Heart left ventricle (tissue), 13 donors: ENCODE results near the gene SH2D3C.

Experiments used
- CTCF ChIP-seq, 12 donors: fragments of 200-600 bp; sonication (generic) in 4 of 12; IDR thresholded peaks; one replicate each; pipeline versions ENCODE4 v1.5.0 to v1.8.0; 2018 to 2022; ENCODE audit warnings: antibody characterized with exemption in 12 of 12, mild to moderate bottlenecking in 5 of 12
- POLR2A ChIP-seq, 2 donors: fragments of 450-650 bp; IDR thresholded peaks; one replicate each; pipeline ENCODE4 v1.6.1; 2017; ENCODE audit warnings: antibody characterized with exemption in 2 of 2, mild to moderate bottlenecking in 2 of 2, moderate library complexity in 2 of 2
- donor health status: ischemic (EF 13 %, LVEDD 7.1; RV severe dilation, severe dysfunction).
- donor health status: DM: no; HTN: yes; CAD: no.
- donor health status: DM: no; HTN: no; CAD: no.
- donor health status: ischemic (EF 25% LVEDD 6.9; RV normal size, moderate dysfunction).
- donor health status: ischemic (EF 25% LVEDD 5.7; RV mildly dilated, moderate dysfunction).
- donor health status: ischemic (EF 35%, LVEDD 5.7; RV mildly dilated, moderate dysfunction).
- donor health status: nonischemic (EF 11% LVEDD 7.7; RV severe dilation, severe dysfunction).
- donor health status: DM: yes; HTN: yes; CAD: no.
- donor health status: PGD.
- donor health status: ischemic (EF 29% LVEDD 5.4; RV normal size, mild dysfunction).
- donor health status: nonischemic (EF 23%, LVEDD 6.1; RV moderate dilation, normal function).

GRCh38 chr9:127732444-127732843 is 46.0 kb downstream of the SH2D3C start:
- TF ChIP-seq CTCF (IDR thresholded peaks at IDR 0.05) (no peak), POLR2A (IDR thresholded peaks at IDR 0.05) (no peak)
